GM21515 (cell line): ENCODE measurements around the gene RAI1.
"Not testable (repeated sequence)": the region's sequence is repeated elsewhere in the genome, so short reads cannot be mapped to it uniquely, and the experiment has no call there.

ENCODE experiments used
- ATAC-seq: cut with Tn5 transposase; IDR thresholded peaks from one replicate; pipeline ENCODE4 v1.9.1; 2021; ENCODE audit not compliant: unreplicated experiment

Gene RAI1

GRCh38 chr17:17663160-17664063, 17.8 kb upstream of the RAI1 start:
- peak; percentile 76 for ATAC-seq

- ATAC-seq, result no peak
These were observed 17.2 kb upstream of the RAI1 start for GRCh38 chr17:17664064-17664452.

- no peak for ATAC-seq
These were observed 16.0 kb upstream of the RAI1 start for GRCh38 chr17:17665255-17665654.

- no peak for ATAC-seq
These were observed 15.0 kb upstream of the RAI1 start for GRCh38 chr17:17666111-17666714.

DNA sequence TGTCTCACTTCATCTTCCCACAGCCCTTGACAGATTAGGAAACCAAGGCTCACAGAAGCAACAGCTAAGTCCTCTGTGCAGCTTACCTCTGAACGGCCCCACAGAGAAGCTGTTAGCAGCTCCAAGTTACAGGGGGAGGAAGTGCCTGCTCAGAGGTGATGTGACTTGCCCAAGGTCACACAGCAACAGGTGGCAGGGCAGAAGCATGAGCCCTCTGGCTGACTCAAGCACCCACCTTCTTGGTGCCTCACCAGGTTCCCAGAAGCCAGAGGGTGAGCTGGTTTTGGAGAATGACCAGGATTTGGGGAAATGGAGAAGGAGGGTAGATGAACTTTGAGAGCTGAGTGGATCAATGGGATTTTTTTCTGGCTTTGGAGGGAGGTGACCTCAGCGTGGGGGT, 14.0 kb upstream of the RAI1 start:
- ATAC-seq, result no peak

GRCh38 chr17:17667947-17668346, 13.3 kb upstream of the RAI1 start:
- ATAC-seq, result no peak

GRCh38 chr17:17668358-17668757, 12.9 kb upstream of the RAI1 start:
- ATAC-seq, result no peak

DNA sequence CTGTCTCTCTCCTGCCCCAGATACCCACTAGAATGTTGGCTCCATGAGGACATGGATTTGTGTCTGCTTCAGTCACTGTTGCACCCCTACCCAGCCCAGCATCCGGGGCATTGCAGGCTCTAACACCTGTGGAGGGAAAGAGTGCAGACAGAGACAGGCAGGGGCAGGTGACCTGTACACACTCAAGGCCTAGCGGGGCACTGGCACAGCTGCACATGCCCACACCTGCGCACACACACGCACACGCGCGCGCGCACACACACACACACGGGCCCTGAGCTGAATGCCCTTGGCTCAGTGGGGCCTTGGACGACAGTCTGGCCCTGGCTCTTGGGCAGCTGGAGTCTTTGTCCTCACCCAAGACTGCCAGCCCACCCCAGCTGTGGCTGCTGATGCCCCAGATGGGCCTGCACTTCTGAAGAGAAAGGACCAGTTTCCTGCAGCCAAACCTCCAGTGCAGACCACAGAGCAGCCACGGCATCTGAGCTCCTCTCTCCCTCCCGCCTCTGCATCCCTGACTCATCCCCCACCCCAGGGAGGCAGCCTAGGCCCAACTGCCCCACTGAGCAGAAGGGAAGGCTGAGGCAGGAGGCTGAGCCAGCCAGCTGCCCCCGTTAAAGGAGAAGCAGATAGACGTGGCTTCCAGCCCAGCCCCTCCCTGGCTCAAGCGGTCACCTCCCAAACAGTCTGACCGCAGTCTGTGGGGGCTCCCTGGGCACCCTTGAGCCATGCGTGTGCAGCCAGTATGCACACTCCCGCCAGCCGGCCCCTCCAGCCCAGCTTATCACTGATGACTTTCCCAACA, 12.3 kb upstream of the RAI1 start:
- ATAC-seq, result no peak

DNA sequence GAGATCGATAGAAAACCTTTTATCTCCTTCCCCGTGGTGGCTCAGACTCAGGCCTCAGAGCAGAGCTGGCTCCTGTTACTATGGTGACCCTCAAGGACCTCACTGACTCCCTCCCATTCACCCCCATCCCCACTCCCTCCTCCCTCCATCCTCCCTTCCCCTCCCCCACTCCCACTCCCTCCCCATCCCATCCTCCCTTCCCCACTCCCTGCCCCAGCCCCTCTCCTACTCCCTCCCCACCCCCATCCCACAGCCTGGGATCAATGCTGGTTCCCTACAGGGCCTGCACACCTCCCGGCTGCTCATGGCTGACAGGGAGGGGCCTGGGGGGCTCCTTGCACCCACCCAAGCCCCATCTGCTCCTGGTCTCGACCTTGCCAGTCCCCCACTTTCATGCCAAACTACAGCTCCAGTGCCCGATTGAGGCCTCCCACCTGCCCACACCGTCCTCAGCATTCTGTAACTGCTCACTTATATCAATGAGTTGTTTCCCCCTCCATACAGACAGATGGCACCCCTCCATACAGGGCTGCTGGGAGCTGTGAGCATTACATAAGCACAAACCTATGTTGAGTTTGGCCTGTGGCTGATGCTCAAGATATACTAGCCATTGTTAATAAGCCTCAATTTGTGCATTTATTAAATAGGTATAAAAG, 11.6 kb upstream of the RAI1 start:
- no peak for ATAC-seq

- ATAC-seq, result no peak
These were observed 10.5 kb upstream of the RAI1 start for GRCh38 chr17:17670701-17671305.

GRCh38 chr17:17671369-17672129, 9.7 kb upstream of the RAI1 start:
- no peak for ATAC-seq

DNA sequence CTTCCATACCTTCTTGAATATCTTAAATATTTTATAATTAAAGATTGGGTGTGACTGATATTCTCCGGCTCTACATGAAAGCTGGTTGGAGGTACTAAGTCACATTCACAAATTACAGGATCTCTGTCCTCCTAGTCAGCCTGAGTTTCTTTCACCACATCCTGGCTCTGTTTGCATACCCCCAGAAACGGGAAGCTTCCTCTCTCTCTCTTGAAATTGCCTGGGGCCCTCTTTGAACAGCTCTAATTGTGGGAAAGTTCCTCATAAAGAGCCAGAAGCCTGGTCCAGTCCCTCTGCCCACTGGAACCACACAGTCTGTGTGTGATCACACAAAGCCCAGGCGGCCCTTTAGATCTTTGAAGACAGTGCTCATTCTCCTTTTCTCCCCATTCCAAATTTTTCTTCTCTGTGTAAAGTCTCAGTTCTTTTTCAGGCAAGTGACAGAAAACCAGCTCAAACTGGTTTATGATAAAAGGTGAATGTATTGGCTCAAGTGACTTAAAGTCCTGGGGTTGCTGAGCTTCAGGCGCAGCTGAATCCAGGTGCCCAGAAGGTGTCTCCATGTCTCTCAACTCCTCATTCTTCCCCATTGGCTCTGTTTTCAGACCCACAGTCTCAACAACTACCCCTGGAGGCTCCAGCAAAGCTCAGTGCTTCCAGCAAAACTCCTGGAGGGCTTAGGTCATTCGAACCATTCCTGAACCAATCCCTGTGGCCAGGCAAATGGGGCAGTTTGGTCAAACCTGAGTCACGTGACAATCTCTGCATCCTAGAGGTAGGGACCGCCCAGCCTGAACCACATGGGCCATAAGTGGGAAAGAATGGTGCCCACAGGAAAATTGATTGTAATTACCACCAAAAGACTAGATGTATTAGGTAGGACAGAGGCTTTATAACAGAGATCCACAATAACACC, 8.5 kb upstream of the RAI1 start:
- ATAC-seq, result no peak

- ATAC-seq, result no peak
These were observed 5.8 kb upstream of the RAI1 start for GRCh38 chr17:17675416-17675815.

DNA sequence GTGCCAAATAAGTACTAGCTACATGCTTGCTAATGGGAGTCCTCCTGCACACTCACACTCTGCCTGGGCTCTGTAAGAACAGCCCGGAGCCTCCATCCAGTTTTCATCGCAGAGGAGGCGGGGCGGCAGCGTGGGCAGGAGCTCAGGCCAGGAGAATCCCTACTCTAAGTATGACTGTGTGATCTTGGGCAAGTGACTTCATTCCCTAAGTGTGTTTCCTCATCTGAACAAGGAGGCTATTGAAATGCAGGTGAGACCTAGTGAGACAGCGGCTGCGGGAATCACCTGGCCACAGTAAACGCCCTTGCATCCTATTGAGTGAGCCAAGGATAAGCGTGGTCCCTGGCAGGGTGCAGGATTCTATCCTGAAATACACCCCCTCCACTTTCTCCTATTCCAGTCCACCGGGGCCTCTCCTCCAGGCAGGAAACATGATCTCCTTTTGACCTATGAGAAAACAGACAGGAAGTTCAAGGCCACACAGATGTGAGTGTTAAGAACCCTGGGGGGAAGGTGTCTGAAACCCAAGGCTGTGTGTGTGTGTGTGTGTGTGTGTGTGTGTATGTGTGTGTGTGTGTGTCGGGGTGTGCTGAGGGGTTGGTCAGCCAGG, 5.2 kb upstream of the RAI1 start:
- ATAC-seq, result no peak

- no peak for ATAC-seq
These were observed 4.5 kb upstream of the RAI1 start for GRCh38 chr17:17676752-17677151.

GRCh38 chr17:17677299-17678040, 3.8 kb upstream of the RAI1 start:
- ATAC-seq, result no peak

- ATAC-seq, result not testable (repeated sequence)
These were observed 3.1 kb upstream of the RAI1 start for GRCh38 chr17:17678063-17678699.
